HG03378 (cell line): ENCODE measurements around the gene PAPPA.

Experiments
- ATAC-seq: cut with Tn5 transposase; IDR thresholded peaks from one replicate; pipeline ENCODE4 v1.9.1; 2021; ENCODE audit warnings: mild to moderate bottlenecking, moderate library complexity; ENCODE audit not compliant: unreplicated experiment

Gene PAPPA

GRCh38 chr9:116395699-116396037 is 242.1 kb downstream of the PAPPA start:
- ATAC-seq, result no peak

- no peak for ATAC-seq
These were observed 249.6 kb downstream of the PAPPA start for GRCh38 chr9:116403171-116403570.

- no peak for ATAC-seq
These were observed 250.6 kb downstream of the PAPPA start for GRCh38 chr9:116404228-116404627.

GRCh38 chr9:116405321-116405720 is 251.7 kb downstream of the PAPPA start:
- ATAC-seq, result no peak

- ATAC-seq, result no peak
These were observed 252.9 kb downstream of the PAPPA start for GRCh38 chr9:116406469-116406868.

GRCh38 chr9:116409129-116409528 is 255.5 kb downstream of the PAPPA start:
- ATAC-seq, result no peak

GRCh38 chr9:116409638-116410037 is 256.0 kb downstream of the PAPPA start:
- ATAC-seq, result no peak

GRCh38 chr9:116411506-116411905 is 257.9 kb downstream of the PAPPA start:
- no peak for ATAC-seq

- ATAC-seq, result no peak
These were observed 260.8 kb downstream of the PAPPA start for GRCh38 chr9:116414374-116414773.

GRCh38 chr9:116416421-116416820 is 262.8 kb downstream of the PAPPA start:
- no peak for ATAC-seq

GRCh38 chr9:116417464-116417863 is 263.9 kb downstream of the PAPPA start:
- ATAC-seq, result no peak

GRCh38 chr9:116419181-116419580 is 265.6 kb downstream of the PAPPA start:
- ATAC-seq, result no peak

- no peak for ATAC-seq
These were observed 267.5 kb downstream of the PAPPA start for GRCh38 chr9:116420993-116421538.

GRCh38 chr9:116422119-116422979 is 268.8 kb downstream of the PAPPA start:
- ATAC-seq, result no peak

- ATAC-seq, result no peak
These were observed 269.6 kb downstream of the PAPPA start for GRCh38 chr9:116423149-116423548.

GRCh38 chr9:116425244-116425643 is 271.7 kb downstream of the PAPPA start:
- no peak for ATAC-seq

- ATAC-seq, result no peak
These were observed 277.3 kb downstream of the PAPPA start for GRCh38 chr9:116430849-116431248.

GRCh38 chr9:116432051-116432450 is 278.5 kb downstream of the PAPPA start:
- no peak for ATAC-seq

- ATAC-seq, result no peak
These were observed 280.7 kb downstream of the PAPPA start for GRCh38 chr9:116434314-116434713.

GRCh38 chr9:116435706-116436105 is 282.1 kb downstream of the PAPPA start:
- ATAC-seq, result no peak

- ATAC-seq, result no peak
These were observed 282.5 kb downstream of the PAPPA start for GRCh38 chr9:116436121-116436520.
